Measurements from ENCODE around the gene ZNRF1.

GRCh38 chr16:75127713-75128415, 129.0 kb downstream of the ZNRF1 start:
- no peak for TF ChIP-seq CTCF (IDR thresholded peaks at IDR 0.05)
- TF ChIP-seq SIN3A (IDR thresholded peaks at IDR 0.05; ENCODE audit: borderline replicate concordance, insufficient read depth, low read depth, low read length): no peak
